CD8-positive, alpha-beta memory T cell (primary cell): ENCODE results near the gene TREM1. TPM values are rescaled to one million over a fixed set of nuclear protein-coding genes. Genes with fewer than 3 reads are reported as not detected.
"Not testable (repeated sequence)": the region's sequence is repeated elsewhere in the genome, so short reads cannot be mapped to it uniquely, and the experiment has no call there.

Source experiments
- CTCF ChIA-PET: fragments of 350-600 bp; sonication (Branson Sonifier 250); formaldehyde crosslinking; loops from one replicate; lab custom pipeline; 2021; ENCODE audit warnings: antibody characterized with exemption; lab: Charles Lee
- POLR2A ChIA-PET: fragments of 350-600 bp; sonication (Branson Sonifier 250); formaldehyde crosslinking; loops from one replicate; lab custom pipeline; 2021; ENCODE audit warnings: antibody characterized with exemption; lab: Charles Lee
- DNase-seq, 5 donors: peaks; one replicate each; pipeline versions ENCODE4 v3.0.0 to v3.0.0-alpha.2; 2020 to 2022; ENCODE audit warnings: mixed read lengths in 1 of 5
- H3K27ac ChIP-seq: one replicate; pipeline ENCODE4 v1.7.0; 2013; ENCODE audit warnings: low read depth, mild to moderate bottlenecking, low read length, moderate library complexity
- H3K27me3 ChIP-seq: 2 replicates; pipeline ENCODE4 v1.7.0; 2013; ENCODE audit warnings: low read length, mild to moderate bottlenecking; ENCODE audit not compliant: insufficient read depth, poor library complexity, severe bottlenecking
- H3K36me3 ChIP-seq: 2 replicates; pipeline ENCODE4 v1.7.0; 2013; ENCODE audit warnings: mild to moderate bottlenecking, low read length, moderate library complexity; ENCODE audit not compliant: insufficient read depth
- H3K4me1 ChIP-seq: 2 replicates; pipeline ENCODE4 v1.7.0; 2013; ENCODE audit warnings: mild to moderate bottlenecking, low read length, moderate library complexity; ENCODE audit not compliant: insufficient read depth
- H3K4me3 ChIP-seq: 2 replicates; pipeline ENCODE4 v1.7.0; 2013; ENCODE audit warnings: mild to moderate bottlenecking, low read length
- H3K9me3 ChIP-seq: 2 replicates; pipeline ENCODE4 v1.7.0; 2013; ENCODE audit warnings: mild to moderate bottlenecking, low read length
- H3K27ac Mint-ChIP-seq, 8 donors: one replicate each; pipeline ENCODE4 v1.8.0; 2020 to 2021; ENCODE audit warnings: mixed read lengths in 8 of 8, mild to moderate bottlenecking in 6 of 8, inconsistent platforms in 3 of 8, moderate library complexity in 3 of 8
- H3K27me3 Mint-ChIP-seq, 2 donors: one replicate each; pipeline ENCODE4 v1.8.0; 2020 to 2021; ENCODE audit warnings: mixed read lengths in 2 of 2, mild to moderate bottlenecking in 1 of 2, moderate library complexity in 1 of 2
- H3K36me3 Mint-ChIP-seq, 3 donors: one replicate each; pipeline ENCODE4 v1.8.0; 2020 to 2021; ENCODE audit warnings: mixed read lengths in 3 of 3, inconsistent platforms in 1 of 3, mild to moderate bottlenecking in 1 of 3
- H3K4me1 Mint-ChIP-seq, 3 donors: one replicate each; pipeline ENCODE4 v1.8.0; 2020 to 2021; ENCODE audit warnings: mixed read lengths in 3 of 3, inconsistent platforms in 1 of 3, mild to moderate bottlenecking in 1 of 3
- H3K4me3 Mint-ChIP-seq, 7 donors: one replicate each; pipeline ENCODE4 v1.8.0; 2020 to 2021; ENCODE audit warnings: mixed read lengths in 7 of 7, mild to moderate bottlenecking in 6 of 7, moderate library complexity in 4 of 7, inconsistent platforms in 2 of 7
- H3K9me3 Mint-ChIP-seq, 5 donors: one replicate each; pipeline ENCODE4 v1.8.0; 2020 to 2022; ENCODE audit warnings: mixed read lengths in 5 of 5, mild to moderate bottlenecking in 3 of 5, moderate library complexity in 2 of 5, inconsistent platforms in 1 of 5
- polyA plus RNA-seq: library from polyadenylated mRNA; unstranded; fragments of 300-500 nt; fragmentation: Illumina TruSeq; gene quantifications from one replicate; pipeline ENCODE4 v1.2.3, GENCODE V29; 2021
- total RNA-seq, 2 experiments: library from RNA; stranded (reverse); gene quantifications; one replicate each; pipeline ENCODE4 v1.2.3, GENCODE V29; 2021

TREM1 gene
- total and polyA plus RNA-seq, 3 experiments from 2014 or later, result not detected

- Histone ChIP-seq H3K9me3 (no peaks in the 10 kb centered on the region), H3K4me1 (peaks cover 12% of the 10 kb centered on the region), H3K27me3 (peaks cover 10% of the 10 kb centered on the region), H3K36me3 (no peaks in the 10 kb centered on the region), H3K27ac (no peak overlapping the region), H3K4me3 (no peak overlapping the region)
- Mint-ChIP-seq H3K27me3 (peaks cover 14 to 62% of the 10 kb centered on the region in 2 donors), H3K4me3 (no peak overlapping the region), H3K4me1 (peaks cover 7 to 15% (median 10%) of the 10 kb centered on the region in 3 donors), H3K36me3 (no peaks in the 10 kb centered on the region), H3K9me3 (no peaks in the 10 kb centered on the region), H3K27ac (no peak overlapping the region)
- no peak for DNase-seq
- ChIA-PET POLR2A (no interaction called here), CTCF (interaction anchor here (0.9 to 1.2 kb wide), 2 partner anchors 10 to 20 kb away, joined by 3 to 7 read pairs; no protein-coding TSS in a partner anchor)
Measured at GRCh38 chr6:41315943-41316620, 29.6 kb upstream of the TREM1 start.

- CTCF ChIA-PET, result interaction anchor here (0.9 to 1.2 kb wide), 2 partner anchors 9 to 19 kb away, joined by 3 to 7 read pairs; no protein-coding TSS in a partner anchor
- Histone ChIP-seq H3K4me1 (peaks cover 12% of the 10 kb centered on the region), H3K27me3 (peaks cover 10% of the 10 kb centered on the region), H3K4me3 (no peak overlapping the region), H3K36me3 (no peaks in the 10 kb centered on the region), H3K9me3 (no peaks in the 10 kb centered on the region), H3K27ac (no peak overlapping the region)
- POLR2A ChIA-PET, result no interaction called here
- Mint-ChIP-seq H3K4me1 (peaks cover 7 to 15% (median 10%) of the 10 kb centered on the region in 3 donors), H3K27ac (no peak overlapping the region), H3K4me3 (no peak overlapping the region), H3K36me3 (no peaks in the 10 kb centered on the region), H3K9me3 (no peaks in the 10 kb centered on the region), H3K27me3 (peaks cover 15 to 62% of the 10 kb centered on the region in 2 donors)
- no peak for DNase-seq
Measured at GRCh38 chr6:41315203-41315602, 28.7 kb upstream of the TREM1 start.

GRCh38 chr6:41306187-41306854 is 19.8 kb upstream of the TREM1 start:
- H3K27me3 ChIP-seq, result no peaks in the 10 kb centered on the region
- no peak overlapping the region for H3K27ac ChIP-seq
- Mint-ChIP-seq H3K36me3 (peaks cover 0 to 5% (median 0%) of the 10 kb centered on the region in 3 donors), H3K27ac (peak overlapping the region in 1 of 8 donors; percentile 22), H3K9me3 (no peaks in the 10 kb centered on the region), H3K4me1 (peaks cover 0 to 5% (median 4%) of the 10 kb centered on the region in 3 donors), H3K4me3 (no peak overlapping the region), H3K27me3 (peaks cover 9 to 33% of the 10 kb centered on the region in 2 donors)
- POLR2A ChIA-PET, result no interaction called here
- H3K36me3 ChIP-seq, result no peaks in the 10 kb centered on the region
- no peaks in the 10 kb centered on the region for H3K9me3 ChIP-seq
- peak in 4 of 5 donors; percentile 4 to 46 (median 26) for DNase-seq
- H3K4me3 ChIP-seq, result no peak overlapping the region
- CTCF ChIA-PET, result interaction anchor here (0.7 to 2.7 kb wide), 13 partner anchors 9 to 378 kb away, joined by 3 to 22 read pairs (median 7); no protein-coding TSS in a partner anchor
- no peaks in the 10 kb centered on the region for H3K4me1 ChIP-seq

- Mint-ChIP-seq H3K4me1 (peaks cover 25 to 31% (median 26%) of the 10 kb centered on the region in 3 donors), H3K4me3 (no peak overlapping the region), H3K27me3 (peaks cover 5 to 23% of the 10 kb centered on the region in 2 donors), H3K36me3 (peaks cover 0 to 5% (median 0%) of the 10 kb centered on the region in 3 donors), H3K9me3 (no peaks in the 10 kb centered on the region), H3K27ac (no peak overlapping the region)
- Histone ChIP-seq H3K27me3 (no peaks in the 10 kb centered on the region), H3K9me3 (no peaks in the 10 kb centered on the region), H3K4me3 (no peak overlapping the region), H3K27ac (no peak overlapping the region), H3K36me3 (no peaks in the 10 kb centered on the region), H3K4me1 (peaks cover 21% of the 10 kb centered on the region)
- CTCF ChIA-PET, result no interaction called here
- POLR2A ChIA-PET, result no interaction called here
- no peak for DNase-seq
Measured at GRCh38 chr6:41302638-41303037, 16.2 kb upstream of the TREM1 start.

GRCh38 chr6:41298785-41299502 is 12.5 kb upstream of the TREM1 start:
- peaks cover 3 to 18% of the 10 kb centered on the region in 2 donors for H3K27me3 Mint-ChIP-seq

GRCh38 chr6:41297248-41297647 is 10.8 kb upstream of the TREM1 start:
- peaks cover 21% of the 10 kb centered on the region for H3K4me1 ChIP-seq
- H3K36me3 ChIP-seq, H3K36me3 Mint-ChIP-seq, DNase-seq, H3K27ac ChIP-seq, H3K4me3 ChIP-seq, H3K9me3 Mint-ChIP-seq, H3K4me3 Mint-ChIP-seq, H3K27ac Mint-ChIP-seq, POLR2A ChIA-PET, H3K9me3 ChIP-seq, H3K27me3 ChIP-seq: not testable (repeated sequence)
- CTCF ChIA-PET, result interaction anchor here (1.3 kb wide), 1 partner anchor 18 kb away, joined by 3 read pairs; no protein-coding TSS in a partner anchor
- H3K4me1 Mint-ChIP-seq, result peaks cover 26 to 34% (median 33%) of the 10 kb centered on the region in 3 donors
- H3K27me3 Mint-ChIP-seq, result peaks cover 0 to 12% of the 10 kb centered on the region in 2 donors

More at GRCh38 chr6:41298785-41299502, 12.5 kb upstream of the TREM1 start:
- no peaks in the 10 kb centered on the region for H3K36me3 ChIP-seq
- no peak overlapping the region for H3K4me3 ChIP-seq
- no peaks in the 10 kb centered on the region for H3K9me3 Mint-ChIP-seq
- H3K4me1 ChIP-seq, result peaks cover 21% of the 10 kb centered on the region
- H3K9me3 ChIP-seq, result no peaks in the 10 kb centered on the region
- H3K4me3 Mint-ChIP-seq, result peak overlapping the region in 6 of 7 donors; percentile 1 to 57 (median 29)
- POLR2A ChIA-PET, result interaction anchor here (0.9 to 1.1 kb wide), 2 partner anchors 98 to 227 kb away, joined by 3 to 5 read pairs; partner anchors contain the start of genes NFYA, OARD1 and TREML2
- H3K27me3 ChIP-seq, result no peaks in the 10 kb centered on the region
- peak overlapping the region in 7 of 8 donors; percentile 8 to 75 (median 44) for H3K27ac Mint-ChIP-seq
- H3K36me3 Mint-ChIP-seq, result peaks cover 0 to 5% (median 0%) of the 10 kb centered on the region in 3 donors
- peak in 2 of 5 donors; percentile 63 to 72 for DNase-seq
- no peak overlapping the region for H3K27ac ChIP-seq
- H3K4me1 Mint-ChIP-seq, result peaks cover 26 to 34% (median 33%) of the 10 kb centered on the region in 3 donors
- CTCF ChIA-PET, result interaction anchor here (1.3 to 1.4 kb wide), 2 partner anchors 20 to 21 kb away, joined by 4 to 6 read pairs; no protein-coding TSS in a partner anchor

GRCh38 chr6:41294214-41294872 is 7.9 kb upstream of the TREM1 start:
- H3K4me1 ChIP-seq, result peaks cover 12% of the 10 kb centered on the region
- Mint-ChIP-seq H3K27ac (no peak overlapping the region), H3K4me1 (peaks cover 18 to 26% (median 23%) of the 10 kb centered on the region in 3 donors), H3K27me3 (peaks cover 0 to 5% of the 10 kb centered on the region in 2 donors), H3K9me3 (no peaks in the 10 kb centered on the region), H3K36me3 (no peaks in the 10 kb centered on the region), H3K4me3 (no peak overlapping the region)
- no peak overlapping the region for H3K27ac ChIP-seq
- DNase-seq, result no peak
- H3K9me3 ChIP-seq, result no peaks in the 10 kb centered on the region
- H3K36me3 ChIP-seq, result no peaks in the 10 kb centered on the region
- no peaks in the 10 kb centered on the region for H3K27me3 ChIP-seq
- CTCF ChIA-PET, result no interaction called here
- no peak overlapping the region for H3K4me3 ChIP-seq
- POLR2A ChIA-PET, result no interaction called here
